CD14-positive monocyte (primary cell): Measurements from ENCODE around the gene IL36A. TPM values are rescaled to one million over a fixed set of nuclear protein-coding genes. Genes with fewer than 3 reads are reported as not detected.

ENCODE experiments used
- DNase-seq, 3 donors: peaks; one replicate each; pipeline ENCODE4 v3.0.0-alpha.2; 2011 to 2022
- H2AFZ ChIP-seq: 2 replicates; pipeline ENCODE4 v1.6.0; 2012; ENCODE audit warnings: mild to moderate bottlenecking, low read depth, low read length, inconsistent platforms; ENCODE audit not compliant: insufficient read depth, poor library complexity, severe bottlenecking
- H3K27ac ChIP-seq, 2 donors: 1 replicate in 1 of 2; 2 replicates in 1 of 2; pipeline ENCODE4 v1.5.1; 2012 to 2013; ENCODE audit warnings: low read length in 2 of 2, control low read depth in 1 of 2, inconsistent platforms in 1 of 2, low read depth in 1 of 2, mild to moderate bottlenecking in 1 of 2
- H3K27me3 ChIP-seq, 2 donors: one replicate each; pipeline versions ENCODE4 v1.6.0 to v1.6.1; 2011 to 2013; ENCODE audit warnings: low read length in 2 of 2; ENCODE audit not compliant: control insufficient read depth in 2 of 2, insufficient read depth in 2 of 2
- H3K36me3 ChIP-seq, 2 donors: replicated peaks in 1 of 2; 1 replicate in 1 of 2; 2 replicates in 1 of 2; pipeline versions ENCODE4 v1.5.1 to v1.6.1; 2012 to 2013; ENCODE audit warnings: low read length in 2 of 2, control low read depth in 1 of 2, inconsistent platforms in 1 of 2, mild to moderate bottlenecking in 1 of 2; ENCODE audit not compliant: insufficient read depth in 2 of 2, control insufficient read depth in 1 of 2
- H3K4me1 ChIP-seq, 2 donors: 1 replicate in 1 of 2; 2 replicates in 1 of 2; pipeline versions ENCODE4 v1.5.1 to v1.6.1; 2012 to 2013; ENCODE audit warnings: low read length in 2 of 2, control low read depth in 1 of 2, inconsistent platforms in 1 of 2, mild to moderate bottlenecking in 1 of 2, moderate library complexity in 1 of 2; ENCODE audit not compliant: insufficient read depth in 2 of 2, control insufficient read depth in 1 of 2
- H3K4me2 ChIP-seq: replicated peaks from 2 replicates; pipeline ENCODE3; 2012; ENCODE audit warnings: low read length, moderate library complexity, mild to moderate bottlenecking; ENCODE audit not compliant: poor library complexity, severe bottlenecking; ENCODE audit errors: extremely low read depth
- H3K4me3 ChIP-seq, 3 experiments: fragments of 200-600 bp in 1 of 3; sonication (generic) in 1 of 3; replicated peaks in 1 of 3; 1 replicate in 2 of 3; 2 replicates in 1 of 3; pipeline ENCODE4 v1.5.1; 2011 to 2013; ENCODE audit warnings: low read length in 3 of 3, mild to moderate bottlenecking in 3 of 3, control low read depth in 2 of 3, low read depth in 2 of 3, inconsistent platforms in 1 of 3, moderate library complexity in 1 of 3
- H3K79me2 ChIP-seq: 2 replicates; pipeline ENCODE4 v1.6.0; 2012; ENCODE audit warnings: mild to moderate bottlenecking, control low read depth, inconsistent platforms, low read length, moderate library complexity; ENCODE audit not compliant: insufficient read depth
- H3K9ac ChIP-seq: 2 replicates; pipeline ENCODE4 v1.6.0; 2017; ENCODE audit warnings: low read length, mild to moderate bottlenecking; ENCODE audit not compliant: insufficient read depth, poor library complexity, severe bottlenecking
- H3K9me3 ChIP-seq, 2 donors: replicated peaks in 1 of 2; 1 replicate in 1 of 2; 2 replicates in 1 of 2; pipeline versions ENCODE4 v1.5.1 to v1.6.1; 2012 to 2013; ENCODE audit warnings: low read length in 2 of 2, control low read depth in 1 of 2; ENCODE audit not compliant: control insufficient read depth in 1 of 2, insufficient read depth in 1 of 2
- H4K20me1 ChIP-seq: 2 replicates; pipeline ENCODE4 v1.6.0; 2012; ENCODE audit warnings: mild to moderate bottlenecking, low read length, control low read depth, moderate library complexity; ENCODE audit not compliant: insufficient read depth
- H3K27ac Mint-ChIP-seq, 7 donors: one replicate each; pipeline ENCODE4 v1.8.0; 2020; ENCODE audit warnings: mild to moderate bottlenecking in 7 of 7, mixed read lengths in 7 of 7, moderate library complexity in 6 of 7, inconsistent platforms in 2 of 7
- H3K27me3 Mint-ChIP-seq, 3 donors: one replicate each; pipeline ENCODE4 v1.8.0; 2021 to 2022; ENCODE audit warnings: low read depth in 3 of 3, mild to moderate bottlenecking in 3 of 3, mixed read lengths in 3 of 3, moderate library complexity in 3 of 3, inconsistent platforms in 1 of 3
- H3K36me3 Mint-ChIP-seq, 2 donors: one replicate each; pipeline ENCODE4 v1.8.0; 2020; ENCODE audit warnings: mixed read lengths in 2 of 2, inconsistent platforms in 1 of 2, mild to moderate bottlenecking in 1 of 2
- H3K4me1 Mint-ChIP-seq: one replicate; pipeline ENCODE4 v1.8.0; 2020; ENCODE audit warnings: mild to moderate bottlenecking, mixed read lengths
- H3K4me3 Mint-ChIP-seq, 2 donors: one replicate each; pipeline ENCODE4 v1.8.0; 2020; ENCODE audit warnings: mild to moderate bottlenecking in 2 of 2, mixed read lengths in 2 of 2, moderate library complexity in 1 of 2
- H3K9me3 Mint-ChIP-seq, 7 donors: one replicate each; pipeline ENCODE4 v1.8.0; 2020 to 2022; ENCODE audit warnings: mixed read lengths in 7 of 7, mild to moderate bottlenecking in 6 of 7, moderate library complexity in 6 of 7, inconsistent platforms in 2 of 7
- WGBS: methylation state at CpG from one replicate; pipeline ENCODE4 v1.1.5; 2013; ENCODE audit warnings: missing lambda C conversion rate; ENCODE audit not compliant: insufficient coverage; 5-methylcytosine and 5-hydroxymethylcytosine counted together
- intact Hi-C, 2 donors: fragments of 100-400 bp; cut with micrococcal nuclease; formaldehyde crosslinking; loops; one replicate each; pipeline versions ENCODE4 v1.15.0 to v1.15.1; 2023
- polyA plus RNA-seq, 3 donors: library from polyadenylated mRNA; depleted of rRNA in 1 of 3; unstranded in 2 of 3; stranded (reverse) in 1 of 3; fragments of 300-500 nt in 2 of 3; fragments of >200 nt in 1 of 3; fragmentation: Illumina TruSeq in 2 of 3; gene quantifications; 1 replicate in 2 of 3; 2 replicates in 1 of 3; pipeline ENCODE4 v1.2.3, GENCODE V29; 2012 to 2021
- TF ChIP-seq, protein P1 (sequence below): fragments of 200-600 bp; IDR thresholded peaks from one replicate; pipeline ENCODE4 v1.8.0; 2022; ENCODE audit warnings: antibody characterized with exemption, mild to moderate bottlenecking

IL36A gene
- polyA plus RNA-seq, 3 donors, result not detected

- Mint-ChIP-seq H3K36me3 (no peaks in the 10 kb centered on the region), H3K4me3 (no peak within 1 kb of the TSS), H3K27ac (no peak within 1 kb of the TSS), H3K27me3 (peaks cover 5 to 6% (median 5%) of the 10 kb centered on the region in 3 donors), H3K4me1 (no peaks in the 10 kb centered on the region), H3K9me3 (peaks cover 22 to 43% (median 31%) of the 10 kb centered on the region in 7 donors)
- Histone ChIP-seq H3K4me2 (no peak within 1 kb of the TSS), H3K4me1 (no peaks in the 10 kb centered on the region), H3K27me3 (no peaks in the 10 kb centered on the region), H3K27ac (no peak within 1 kb of the TSS), H3K36me3 (no peaks in the 10 kb centered on the region), H2AFZ (no peak within 1 kb of the TSS), H4K20me1 (no peaks in the 10 kb centered on the region), H3K4me3 (no peak within 1 kb of the TSS), H3K9me3 (peaks cover 0 to 18% of the 10 kb centered on the region in 2 donors), H3K79me2 (no peaks in the 10 kb centered on the region), H3K9ac (no peak within 1 kb of the TSS)
- WGBS, result 84% methylated on average over 2 of the region's 6 CpGs
- intact Hi-C loops, result no loop called here
- TF ChIP-seq, protein P1, sequence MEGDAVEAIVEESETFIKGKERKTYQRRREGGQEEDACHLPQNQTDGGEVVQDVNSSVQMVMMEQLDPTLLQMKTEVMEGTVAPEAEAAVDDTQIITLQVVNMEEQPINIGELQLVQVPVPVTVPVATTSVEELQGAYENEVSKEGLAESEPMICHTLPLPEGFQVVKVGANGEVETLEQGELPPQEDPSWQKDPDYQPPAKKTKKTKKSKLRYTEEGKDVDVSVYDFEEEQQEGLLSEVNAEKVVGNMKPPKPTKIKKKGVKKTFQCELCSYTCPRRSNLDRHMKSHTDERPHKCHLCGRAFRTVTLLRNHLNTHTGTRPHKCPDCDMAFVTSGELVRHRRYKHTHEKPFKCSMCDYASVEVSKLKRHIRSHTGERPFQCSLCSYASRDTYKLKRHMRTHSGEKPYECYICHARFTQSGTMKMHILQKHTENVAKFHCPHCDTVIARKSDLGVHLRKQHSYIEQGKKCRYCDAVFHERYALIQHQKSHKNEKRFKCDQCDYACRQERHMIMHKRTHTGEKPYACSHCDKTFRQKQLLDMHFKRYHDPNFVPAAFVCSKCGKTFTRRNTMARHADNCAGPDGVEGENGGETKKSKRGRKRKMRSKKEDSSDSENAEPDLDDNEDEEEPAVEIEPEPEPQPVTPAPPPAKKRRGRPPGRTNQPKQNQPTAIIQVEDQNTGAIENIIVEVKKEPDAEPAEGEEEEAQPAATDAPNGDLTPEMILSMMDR, result no peak
- DNase-seq, result no peak
These were observed 47.2 kb downstream of the IL36A start, which contains the start of gene IL36B for GRCh38 chr2:113052396-113052917. IL36B (minus strand) TSS chr2:113052867.

GRCh38 chr2:113053666-113054065 is 48.4 kb downstream of the IL36A start:
- Mint-ChIP-seq H3K27ac (no peak overlapping the region), H3K4me1 (no peaks in the 10 kb centered on the region), H3K9me3 (peaks cover 22 to 39% (median 31%) of the 10 kb centered on the region in 7 donors), H3K27me3 (peaks cover 3 to 6% (median 5%) of the 10 kb centered on the region in 3 donors), H3K36me3 (no peaks in the 10 kb centered on the region), H3K4me3 (no peak overlapping the region)
- Histone ChIP-seq H3K79me2 (no peaks in the 10 kb centered on the region), H4K20me1 (no peaks in the 10 kb centered on the region), H3K36me3 (no peaks in the 10 kb centered on the region), H3K4me3 (no peak overlapping the region), H3K27me3 (no peaks in the 10 kb centered on the region), H3K9ac (no peak overlapping the region), H3K27ac (no peak overlapping the region), H3K4me2 (no peak overlapping the region), H2AFZ (no peak overlapping the region), H3K4me1 (no peaks in the 10 kb centered on the region), H3K9me3 (peaks cover 0 to 18% of the 10 kb centered on the region in 2 donors)
- TF ChIP-seq, protein P1, result no peak
- 94% methylated on average over 2 of the region's 3 CpGs for WGBS
- DNase-seq, result no peak
- intact Hi-C loops, result no loop called here
